NCI-H187 (cell line): ENCODE data around the gene PPIH.
"Not testable (repeated sequence)": the region's sequence is repeated elsewhere in the genome, so short reads cannot be mapped to it uniquely, and the experiment has no call there.

ENCODE experiments used
- DNase-seq, 2 experiments: peaks; one replicate each; lab custom pipeline; 2025; lab: John Stamatoyannopoulos, UW

Gene PPIH

DNA sequence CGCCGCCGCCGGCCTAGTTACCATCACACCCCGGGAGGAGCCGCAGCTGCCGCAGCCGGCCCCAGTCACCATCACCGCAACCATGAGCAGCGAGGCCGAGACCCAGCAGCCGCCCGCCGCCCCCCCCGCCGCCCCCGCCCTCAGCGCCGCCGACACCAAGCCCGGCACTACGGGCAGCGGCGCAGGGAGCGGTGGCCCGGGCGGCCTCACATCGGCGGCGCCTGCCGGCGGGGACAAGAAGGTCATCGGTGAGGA, 24.2 kb downstream of the PPIH start:
- DNase-seq: not testable (repeated sequence)

DNA sequence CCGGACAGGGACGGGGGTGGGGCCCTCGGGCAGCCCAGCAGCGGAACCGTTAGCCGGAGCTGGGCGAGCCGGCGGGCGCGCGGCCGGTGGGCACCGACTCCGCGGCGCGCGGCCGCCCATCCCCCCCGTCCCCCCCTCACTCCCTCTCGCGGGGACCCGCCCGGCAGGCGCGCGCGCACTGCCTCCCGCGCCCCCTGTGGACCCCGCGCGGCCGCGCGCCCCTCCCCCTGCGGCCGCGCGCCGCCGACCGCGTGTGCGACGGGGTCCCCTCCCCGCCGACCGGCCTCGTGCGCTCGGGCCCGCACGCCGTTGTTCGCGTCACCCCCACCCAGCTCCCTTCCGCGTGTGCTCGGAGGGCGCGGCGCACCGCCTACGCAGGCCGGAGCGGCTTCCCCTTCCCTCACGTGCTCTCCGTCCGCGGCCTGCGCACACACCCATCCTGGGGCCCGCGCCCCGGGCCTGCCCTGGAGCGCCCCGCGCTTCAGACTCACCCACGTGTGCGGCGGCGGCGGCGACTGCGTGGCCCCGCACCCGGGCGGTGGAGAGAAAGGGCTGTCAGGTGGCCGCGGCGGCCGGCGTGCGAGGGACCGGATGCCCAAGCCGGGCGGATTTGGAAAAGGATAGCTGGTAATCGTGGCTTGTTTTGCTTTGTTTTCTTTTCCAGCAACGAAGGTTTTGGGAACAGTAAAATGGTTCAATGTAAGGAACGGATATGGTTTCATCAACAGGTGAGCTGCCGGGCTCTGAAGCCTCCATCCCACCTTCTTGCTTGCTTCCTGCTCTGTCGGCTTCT, 24.7 kb downstream of the PPIH start:
- peak in 1 of 2 experiments; percentile 15 for DNase-seq

DNA sequence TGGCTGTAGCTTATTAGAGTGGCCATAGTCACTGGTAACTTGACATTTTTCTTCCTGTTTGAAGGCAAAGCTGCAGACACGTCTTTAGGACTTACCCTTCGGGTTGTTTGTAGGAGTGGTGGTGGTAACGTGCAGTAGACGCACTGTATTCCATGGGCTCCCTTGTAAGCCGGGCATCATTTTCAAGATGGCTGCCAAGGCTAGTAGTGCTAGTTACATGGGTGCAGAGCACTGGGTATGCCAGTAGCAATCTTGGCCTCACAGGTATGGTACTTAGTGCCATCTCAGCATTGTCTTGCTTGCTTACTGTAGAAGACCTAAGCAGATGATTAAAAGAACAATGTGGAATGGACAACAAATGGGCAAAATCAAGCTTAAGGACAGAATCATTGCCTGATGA, 25.9 kb downstream of the PPIH start:
- DNase-seq: no peak

DNA sequence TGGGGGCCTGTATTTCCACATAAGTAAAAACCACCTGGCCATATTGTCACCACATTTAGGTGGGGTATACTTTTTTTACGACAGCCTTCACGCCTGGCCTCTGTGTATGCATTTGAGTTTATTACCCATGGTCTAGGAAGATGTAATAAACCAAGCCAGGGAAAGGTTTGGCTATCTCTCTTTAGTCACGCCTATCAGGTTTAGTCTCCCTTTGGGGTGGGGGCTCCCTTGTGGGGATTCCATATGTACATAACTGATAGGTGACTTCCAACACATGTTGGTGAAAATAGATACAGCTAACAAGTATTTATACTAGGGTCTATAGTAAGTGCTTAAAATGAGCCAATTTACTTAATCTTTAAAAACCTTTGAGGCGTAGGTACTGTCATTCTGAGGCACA, 28.2 kb downstream of the PPIH start:
- DNase-seq: no peak

- no peak for DNase-seq
Observed at GRCh38 chr1:42689912-42690311, 31.7 kb downstream of the PPIH start.

- no peak for DNase-seq
Observed at GRCh38 chr1:42690477-42691156, 32.4 kb downstream of the PPIH start.

GRCh38 chr1:42691157-42691498, 32.9 kb downstream of the PPIH start:
- no peak for DNase-seq

DNA sequence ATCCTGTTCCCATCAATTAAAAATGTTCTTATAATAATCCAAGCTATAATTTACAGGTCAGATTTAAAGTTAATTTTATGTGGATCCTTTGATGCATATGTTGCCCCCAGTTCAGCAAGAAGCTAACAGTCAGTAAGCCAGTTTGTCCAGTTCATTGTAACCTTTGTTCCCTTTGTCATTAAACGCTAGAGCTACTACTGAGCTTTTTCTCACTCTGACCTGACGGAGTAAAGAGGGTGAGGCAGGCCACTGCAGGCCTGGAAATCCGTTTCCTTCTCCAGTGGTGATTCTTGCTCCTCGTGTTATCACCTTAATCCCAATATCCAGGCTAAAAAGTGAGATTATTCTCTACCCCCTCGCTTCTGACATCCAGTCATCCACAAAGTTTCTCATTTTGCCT, 34.2 kb downstream of the PPIH start:
- no peak for DNase-seq

DNA sequence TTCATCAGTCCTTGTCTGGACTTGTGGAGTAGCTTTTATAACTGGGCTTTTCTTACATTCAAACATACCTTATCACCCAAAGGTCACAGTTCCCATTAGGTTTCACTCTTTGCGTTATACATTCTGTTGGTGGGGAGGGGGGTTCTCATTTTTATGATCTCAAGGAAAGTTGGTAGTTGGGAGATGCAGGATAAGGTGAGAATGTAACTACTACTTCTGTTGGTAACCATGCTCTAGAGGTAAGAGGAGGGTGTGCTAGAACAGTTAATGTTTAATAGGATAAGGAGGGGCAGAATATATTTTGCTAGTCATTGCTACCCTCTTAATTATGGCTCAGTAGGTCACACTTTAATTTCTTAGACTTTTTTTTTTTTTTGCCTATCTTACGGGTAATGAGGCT, 34.7 kb downstream of the PPIH start:
- DNase-seq: no peak

DNA sequence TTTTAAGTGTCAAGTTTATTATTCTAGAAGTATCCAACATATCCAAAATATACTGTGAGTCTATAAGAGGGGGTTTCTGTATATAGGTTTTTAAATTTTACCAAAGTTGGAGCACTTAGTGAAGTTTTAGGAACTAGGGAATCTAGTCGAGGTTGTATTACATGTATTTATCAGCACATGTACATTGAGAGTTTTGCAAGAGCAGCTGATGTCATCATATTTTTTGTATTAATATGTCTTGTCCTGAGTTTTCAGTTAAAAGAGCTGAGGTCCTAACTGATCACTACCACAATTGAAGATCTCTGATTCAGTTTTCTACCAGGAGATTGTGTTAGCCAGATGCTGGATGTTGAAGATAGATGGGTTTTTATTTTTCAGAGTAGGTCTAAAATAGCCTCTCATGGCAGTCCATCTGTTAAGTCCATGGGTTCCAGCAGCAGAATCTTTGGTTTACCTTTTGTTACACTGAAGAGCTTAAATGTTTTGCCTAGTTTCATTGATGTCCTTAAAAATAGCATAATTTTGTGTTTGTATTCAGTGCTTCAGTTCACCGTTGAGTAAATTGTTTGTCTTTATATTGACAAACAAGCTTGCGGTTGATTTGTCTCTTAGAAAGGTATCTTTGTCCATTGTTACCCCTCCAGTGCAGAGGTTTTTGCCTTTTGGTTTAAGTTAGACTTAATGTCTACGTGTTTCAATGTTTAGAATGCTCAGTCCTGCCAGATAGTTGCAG, 40.0 kb downstream of the PPIH start:
- no peak for DNase-seq

DNA sequence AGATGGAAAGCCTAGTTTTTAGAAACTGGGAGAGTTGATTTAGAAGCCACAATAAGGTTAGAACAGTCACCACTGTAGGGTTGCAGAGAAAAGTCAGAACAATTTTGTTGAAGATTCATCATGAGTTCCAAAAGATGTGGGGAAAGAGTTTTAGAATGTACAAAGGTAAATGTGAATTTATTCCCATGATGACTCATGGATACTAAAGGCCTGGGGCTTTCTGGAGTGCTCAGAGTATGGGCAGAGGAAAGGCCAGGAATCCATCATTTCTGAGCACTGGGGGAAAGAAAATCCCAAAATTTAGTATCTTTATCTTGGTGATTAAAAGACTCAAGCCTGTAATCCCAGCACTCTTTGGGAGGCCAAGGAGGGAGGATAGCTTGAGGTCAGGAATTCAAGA, 41.8 kb downstream of the PPIH start:
- no peak for DNase-seq

DNA sequence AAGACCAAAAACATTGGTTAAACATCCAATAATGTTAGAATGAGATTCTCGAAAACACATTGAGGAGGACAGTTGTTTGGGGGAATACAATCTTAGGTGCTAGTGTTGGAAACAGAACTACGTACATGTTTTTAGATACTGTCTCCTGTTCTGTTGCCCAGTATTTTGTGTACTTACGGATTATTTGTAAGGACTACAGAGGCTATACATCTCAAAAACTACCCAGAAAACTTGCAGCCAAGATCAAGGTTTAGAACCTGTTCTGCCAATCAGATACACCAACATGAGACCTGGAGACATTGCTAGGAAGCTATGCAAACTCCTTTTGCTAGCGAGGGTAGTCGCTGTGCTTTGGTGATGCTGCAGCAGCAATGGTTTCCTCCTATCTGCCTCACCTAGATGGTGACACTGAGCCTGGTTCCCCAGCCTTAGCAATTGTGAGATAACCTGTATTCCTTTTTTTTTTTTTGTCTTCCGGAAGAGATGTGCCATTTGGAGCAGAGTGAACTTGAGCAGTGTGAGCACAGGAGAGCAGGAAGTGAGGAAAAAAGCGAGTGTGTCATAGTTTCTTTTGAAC, 45.8 kb downstream of the PPIH start:
- DNase-seq: no peak

DNA sequence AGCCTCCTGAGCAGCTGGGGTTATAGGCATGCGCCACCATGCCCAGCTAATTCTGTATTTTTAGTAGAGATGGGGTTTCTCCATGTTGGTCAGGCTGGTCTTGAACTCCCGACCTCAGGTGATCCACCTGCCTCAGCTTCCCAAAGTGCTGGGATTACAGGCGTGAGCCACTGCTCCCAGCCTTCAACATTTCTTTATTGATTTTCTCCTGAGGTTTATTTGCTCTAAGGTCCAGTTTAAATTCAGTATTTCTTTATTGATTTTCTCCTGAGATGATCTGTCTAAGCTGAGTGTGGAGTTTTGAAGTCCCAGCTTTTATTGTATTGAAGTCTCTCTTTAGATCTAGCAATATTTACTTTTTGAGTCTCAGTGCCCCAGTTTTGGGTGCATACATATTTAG, 54.6 kb downstream of the PPIH start:
- DNase-seq: not testable (repeated sequence)

GRCh38 chr1:42713293-42713692, 55.1 kb downstream of the PPIH start:
- DNase-seq: no peak

DNA sequence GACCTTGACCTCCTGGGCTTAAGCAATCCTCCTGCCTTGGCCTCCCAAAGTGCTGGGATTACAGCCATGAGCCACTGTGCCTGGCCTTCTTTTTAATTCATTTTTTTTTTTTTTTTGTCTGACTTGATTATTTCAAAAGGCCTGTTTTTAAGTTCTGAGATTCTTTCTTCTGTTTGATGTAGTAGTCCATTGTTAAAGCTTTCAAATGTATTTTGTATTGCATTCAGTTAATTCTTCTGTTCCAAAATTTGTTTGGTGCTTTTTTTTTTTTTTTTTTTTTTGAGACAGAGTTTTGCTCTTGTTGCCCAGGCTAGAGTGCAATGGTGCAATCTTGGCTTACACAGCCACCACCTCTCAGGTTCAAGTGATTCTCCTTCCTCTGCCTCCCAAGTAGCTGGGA, 56.2 kb downstream of the PPIH start:
- DNase-seq: not testable (repeated sequence)

DNA sequence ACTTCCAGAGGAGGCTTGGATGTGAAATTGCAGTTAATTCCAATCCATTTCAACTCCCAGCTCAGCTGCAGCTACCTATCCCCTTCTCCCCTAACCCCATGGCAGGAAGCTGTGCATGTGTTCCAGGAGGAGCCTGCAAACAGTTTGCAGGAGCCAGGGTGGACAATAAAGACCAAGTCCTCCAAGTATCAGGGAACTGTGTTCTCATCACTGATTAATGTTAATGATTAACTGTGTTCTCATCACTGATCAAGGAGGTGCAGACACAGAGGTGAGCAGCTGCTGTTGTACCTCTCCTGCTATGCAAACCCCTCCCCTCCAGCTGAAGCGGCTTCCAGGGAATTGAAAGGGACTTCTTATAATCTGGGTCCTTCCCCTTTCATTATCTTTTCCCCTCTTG, 62.6 kb downstream of the PPIH start:
- DNase-seq: no peak

GRCh38 chr1:42721926-42722325, 63.7 kb downstream of the PPIH start:
- no peak for DNase-seq

DNA sequence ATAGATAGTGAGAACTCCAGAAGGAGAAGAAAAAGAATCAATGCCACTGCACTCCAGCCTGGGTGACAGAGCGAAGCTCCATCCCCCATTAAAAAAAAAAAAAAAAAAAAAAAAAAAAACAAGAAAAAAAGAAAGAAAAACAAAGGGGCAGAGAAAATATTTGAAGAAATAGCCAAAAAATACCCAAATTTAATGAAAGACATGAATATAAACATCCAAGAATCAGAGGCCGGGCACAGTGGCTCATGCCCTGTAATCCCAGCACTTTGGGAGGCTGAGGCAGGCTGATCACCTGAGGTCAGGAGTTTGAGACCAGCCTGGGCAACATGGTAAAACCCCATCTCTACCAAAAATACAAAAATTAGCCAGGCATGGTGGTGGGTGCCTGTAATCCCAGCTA, 64.2 kb downstream of the PPIH start:
- DNase-seq: not testable (repeated sequence)

DNA sequence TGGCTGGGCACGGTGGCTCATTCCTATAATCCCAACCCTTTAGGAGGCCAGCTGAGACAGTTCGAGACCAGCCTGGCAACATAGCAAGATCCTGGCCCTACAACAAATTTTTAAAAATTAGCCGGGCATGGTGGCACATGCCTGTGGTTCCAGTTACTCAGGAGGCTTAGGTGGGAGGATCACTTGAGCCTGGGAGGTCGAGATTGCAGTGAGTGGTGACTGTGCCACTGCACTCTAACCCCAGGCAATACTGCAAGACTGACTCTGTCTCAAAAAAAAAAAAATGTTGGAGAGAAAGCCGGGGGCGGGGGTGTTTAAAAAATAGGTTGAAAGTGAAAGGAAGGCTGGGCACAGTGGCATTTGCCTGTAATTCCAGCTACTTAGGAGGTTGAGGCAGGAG, 65.3 kb downstream of the PPIH start:
- no peak for DNase-seq

DNA sequence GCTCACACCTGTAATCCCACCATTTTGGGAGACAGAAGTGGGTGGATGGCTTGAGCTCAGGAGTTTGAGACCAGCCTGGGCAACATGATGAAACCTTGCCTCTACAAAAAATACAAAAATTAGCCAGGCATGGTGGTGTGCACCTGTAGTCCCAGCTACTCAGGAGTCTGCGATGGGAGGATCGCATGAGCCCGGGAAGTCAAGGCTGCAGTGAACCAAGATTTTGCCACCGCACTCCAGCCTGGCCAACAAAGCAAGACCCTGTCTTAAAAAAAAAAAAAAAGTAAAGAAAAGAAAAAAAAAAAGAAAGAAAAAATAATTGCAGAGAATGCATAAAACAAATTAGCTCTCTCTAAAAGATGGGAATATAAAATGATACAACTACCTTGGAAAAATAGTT, 67.6 kb downstream of the PPIH start:
- not testable (repeated sequence) for DNase-seq
